KMS-11 (cell line): ENCODE data around the gene ZBTB42.

Experiments
- H2AFZ ChIP-seq: fragments of 200-600 bp; sonication (generic); 2 replicates; pipeline ENCODE4 v1.6.1; 2016; ENCODE audit warnings: antibody characterized with exemption, mixed run types, low read depth
- H3K27ac ChIP-seq: fragments of 200-600 bp; sonication (generic); 2 replicates; pipeline ENCODE4 v1.6.1; 2016; ENCODE audit warnings: mild to moderate bottlenecking, mixed run types
- H3K27me3 ChIP-seq: fragments of 200-600 bp; sonication (generic); 2 replicates; pipeline ENCODE4 v1.6.1; 2017; ENCODE audit warnings: mild to moderate bottlenecking, low read depth, mixed run types, moderate library complexity; ENCODE audit not compliant: insufficient read depth
- H3K36me3 ChIP-seq: fragments of 200-600 bp; sonication (generic); 2 replicates; pipeline ENCODE4 v1.6.1; 2017; ENCODE audit warnings: mild to moderate bottlenecking, mixed run types; ENCODE audit not compliant: insufficient read depth
- H3K4me1 ChIP-seq: fragments of 200-600 bp; sonication (generic); 2 replicates; pipeline ENCODE4 v1.6.1; 2016; ENCODE audit warnings: mild to moderate bottlenecking, low read depth, mixed run types; ENCODE audit not compliant: poor library complexity, severe bottlenecking
- H3K4me2 ChIP-seq: fragments of 200-600 bp; sonication (generic); 2 replicates; pipeline ENCODE4 v1.7.0; 2016; ENCODE audit warnings: mild to moderate bottlenecking, mixed run types
- H3K4me3 ChIP-seq: fragments of 200-600 bp; sonication (generic); IDR thresholded peaks from 2 replicates; pipeline ENCODE4 v1.6.1; 2017; ENCODE audit warnings: low read depth, low read length, mixed read lengths; ENCODE audit not compliant: insufficient read depth
- H3K79me2 ChIP-seq: fragments of 200-600 bp; sonication (generic); 2 replicates; pipeline ENCODE4 v1.6.1; 2016; ENCODE audit warnings: low read depth, mixed run types; ENCODE audit not compliant: insufficient read depth
- H3K9ac ChIP-seq: fragments of 200-600 bp; sonication (generic); 2 replicates; pipeline ENCODE4 v1.6.1; 2016; ENCODE audit warnings: mild to moderate bottlenecking, mixed run types
- H4K20me1 ChIP-seq: fragments of 200-600 bp; sonication (generic); 2 replicates; pipeline ENCODE4 v1.6.1; 2016; ENCODE audit warnings: mild to moderate bottlenecking, mixed run types; ENCODE audit not compliant: insufficient read depth
- CTCF ChIP-seq: fragments of 200-600 bp; sonication (generic); conservative IDR thresholded peaks from 2 replicates; pipeline ENCODE4 v1.6.1; 2017; ENCODE audit warnings: low read depth, mild to moderate bottlenecking, antibody characterized with exemption, low read length, moderate library complexity, mixed read lengths

Gene ZBTB42

GRCh38 chr14:104841730-104842129 is 40.8 kb downstream of the ZBTB42 start:
- H3K4me2 ChIP-seq, result no peak overlapping the region
- TF ChIP-seq CTCF, result no peak
- no peak overlapping the region for H3K27ac ChIP-seq
- no peaks in the 10 kb centered on the region for H4K20me1 ChIP-seq
- no peaks in the 10 kb centered on the region for H3K79me2 ChIP-seq
- no peaks in the 10 kb centered on the region for H3K27me3 ChIP-seq
- no peaks in the 10 kb centered on the region for H3K36me3 ChIP-seq
- H3K4me1 ChIP-seq, result no peaks in the 10 kb centered on the region
- H2AFZ ChIP-seq, result no peak overlapping the region
- no peak overlapping the region for H3K9ac ChIP-seq
- H3K4me3 ChIP-seq, result no peak overlapping the region

GRCh38 chr14:104843006-104843405 is 42.1 kb downstream of the ZBTB42 start:
- no peak for TF ChIP-seq CTCF
- Histone ChIP-seq H3K27me3 (no peaks in the 10 kb centered on the region), H3K27ac (no peak overlapping the region), H3K9ac (no peak overlapping the region), H4K20me1 (no peaks in the 10 kb centered on the region), H3K4me2 (no peak overlapping the region), H3K79me2 (no peaks in the 10 kb centered on the region), H2AFZ (no peak overlapping the region), H3K4me3 (no peak overlapping the region), H3K4me1 (no peaks in the 10 kb centered on the region), H3K36me3 (no peaks in the 10 kb centered on the region)

- H3K27me3 ChIP-seq, result no peaks in the 10 kb centered on the region
- H4K20me1 ChIP-seq, result no peaks in the 10 kb centered on the region
- no peak overlapping the region for H3K4me2 ChIP-seq
- no peaks in the 10 kb centered on the region for H3K4me1 ChIP-seq
- no peak overlapping the region for H3K4me3 ChIP-seq
- no peaks in the 10 kb centered on the region for H3K79me2 ChIP-seq
- no peak overlapping the region for H2AFZ ChIP-seq
- H3K36me3 ChIP-seq, result no peaks in the 10 kb centered on the region
- H3K27ac ChIP-seq, result no peak overlapping the region
- no peak for TF ChIP-seq CTCF
- H3K9ac ChIP-seq, result no peak overlapping the region
Measured at GRCh38 chr14:104843442-104844305, 42.8 kb downstream of the ZBTB42 start.

GRCh38 chr14:104844306-104845032 is 43.6 kb downstream of the ZBTB42 start:
- no peaks in the 10 kb centered on the region for H4K20me1 ChIP-seq
- H3K27me3 ChIP-seq, result no peaks in the 10 kb centered on the region
- no peak overlapping the region for H3K4me3 ChIP-seq
- no peak overlapping the region for H2AFZ ChIP-seq
- H3K4me2 ChIP-seq, result no peak overlapping the region
- H3K9ac ChIP-seq, result no peak overlapping the region
- no peaks in the 10 kb centered on the region for H3K36me3 ChIP-seq
- H3K79me2 ChIP-seq, result no peaks in the 10 kb centered on the region
- no peak overlapping the region for H3K27ac ChIP-seq
- no peaks in the 10 kb centered on the region for H3K4me1 ChIP-seq
- no peak for TF ChIP-seq CTCF
